C4-2B (cell line): Measurements from ENCODE around the gene CAMTA1.
"Not testable (repeated sequence)": the region's sequence is repeated elsewhere in the genome, so short reads cannot be mapped to it uniquely, and the experiment has no call there.

ENCODE experiments used
- H3K27ac ChIP-seq: fragments of 450-650 bp; 2 replicates; pipeline ENCODE4 v1.5.1; 2017
- ZFX ChIP-seq: fragments of 450-650 bp; IDR thresholded peaks from 2 replicates; pipeline ENCODE4 v1.6.1; 2017
- TF ChIP-seq, protein P1 (sequence below): fragments of 450-650 bp; conservative IDR thresholded peaks from 2 replicates; pipeline ENCODE4 v1.5.1; 2017; ENCODE audit warnings: mild to moderate bottlenecking

The CAMTA1 gene

DNA sequence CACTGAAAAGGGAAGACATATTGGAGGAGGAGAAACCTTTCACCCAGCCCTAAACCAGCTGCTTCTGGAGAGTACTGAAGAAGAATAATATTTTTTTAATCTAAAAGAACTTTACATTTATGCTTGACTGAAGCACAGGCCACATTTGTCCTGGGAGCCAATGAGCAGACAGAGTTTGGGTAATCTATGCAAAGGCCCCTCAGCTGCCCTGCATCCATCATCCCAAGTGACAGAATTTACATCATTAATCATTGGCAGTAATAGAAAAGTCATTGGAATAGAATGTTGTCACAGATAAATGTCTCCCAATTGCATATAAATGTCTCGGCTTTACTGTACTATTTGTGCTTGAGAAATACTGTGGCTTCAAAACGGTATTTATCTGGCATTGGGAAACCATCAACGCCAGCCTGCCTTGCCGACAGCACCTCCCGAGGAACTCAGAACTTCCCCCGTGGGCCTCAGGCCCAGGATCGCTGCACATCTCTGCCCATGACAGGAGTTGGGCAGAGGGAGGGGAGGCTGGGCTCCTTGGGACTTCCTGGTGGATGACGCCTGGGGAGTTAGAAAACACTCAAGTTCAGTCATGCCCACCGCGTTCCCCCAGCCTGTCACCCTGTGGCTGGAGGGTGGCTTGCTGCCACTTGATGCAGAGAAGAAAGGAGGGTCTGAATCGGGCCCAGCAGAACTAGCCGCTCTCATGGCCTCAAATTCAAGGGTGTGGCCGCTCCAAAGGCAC lies 133.1 kb downstream of the CAMTA1 start:
- no peak overlapping the region for H3K27ac ChIP-seq
- no peak for TF ChIP-seq ZFX
- TF ChIP-seq, protein P1, sequence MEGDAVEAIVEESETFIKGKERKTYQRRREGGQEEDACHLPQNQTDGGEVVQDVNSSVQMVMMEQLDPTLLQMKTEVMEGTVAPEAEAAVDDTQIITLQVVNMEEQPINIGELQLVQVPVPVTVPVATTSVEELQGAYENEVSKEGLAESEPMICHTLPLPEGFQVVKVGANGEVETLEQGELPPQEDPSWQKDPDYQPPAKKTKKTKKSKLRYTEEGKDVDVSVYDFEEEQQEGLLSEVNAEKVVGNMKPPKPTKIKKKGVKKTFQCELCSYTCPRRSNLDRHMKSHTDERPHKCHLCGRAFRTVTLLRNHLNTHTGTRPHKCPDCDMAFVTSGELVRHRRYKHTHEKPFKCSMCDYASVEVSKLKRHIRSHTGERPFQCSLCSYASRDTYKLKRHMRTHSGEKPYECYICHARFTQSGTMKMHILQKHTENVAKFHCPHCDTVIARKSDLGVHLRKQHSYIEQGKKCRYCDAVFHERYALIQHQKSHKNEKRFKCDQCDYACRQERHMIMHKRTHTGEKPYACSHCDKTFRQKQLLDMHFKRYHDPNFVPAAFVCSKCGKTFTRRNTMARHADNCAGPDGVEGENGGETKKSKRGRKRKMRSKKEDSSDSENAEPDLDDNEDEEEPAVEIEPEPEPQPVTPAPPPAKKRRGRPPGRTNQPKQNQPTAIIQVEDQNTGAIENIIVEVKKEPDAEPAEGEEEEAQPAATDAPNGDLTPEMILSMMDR, result no peak

DNA sequence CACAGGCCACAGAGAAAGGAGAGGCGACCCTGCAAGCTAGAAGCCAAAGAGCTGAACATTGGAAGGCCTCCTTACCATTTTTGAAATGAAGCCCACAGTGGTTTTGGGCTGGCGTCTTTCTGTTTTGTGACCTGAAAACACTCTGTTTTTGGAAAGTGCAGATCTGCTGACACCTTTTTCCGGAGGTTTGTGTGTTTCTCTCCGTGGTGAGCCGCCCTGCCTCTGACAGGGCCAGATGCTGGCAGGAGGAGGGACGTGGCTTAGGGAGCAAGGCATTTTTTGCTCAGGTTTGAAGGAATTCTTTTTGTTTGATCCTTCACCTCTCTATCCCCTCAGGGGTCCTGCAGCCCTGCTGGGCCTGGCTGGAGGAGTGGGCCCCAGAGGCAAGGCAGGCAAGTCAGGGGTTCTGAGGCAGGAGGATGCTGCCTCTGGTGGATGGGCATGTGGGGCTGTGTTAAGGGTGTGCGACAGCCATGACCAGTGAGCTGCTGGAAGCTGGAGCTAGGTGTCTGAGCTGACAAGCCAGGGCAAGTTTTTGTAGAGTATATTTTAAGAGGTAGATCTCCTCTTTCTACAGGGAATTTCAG lies 133.8 kb downstream of the CAMTA1 start:
- H3K27ac ChIP-seq, result no peak overlapping the region
- TF ChIP-seq ZFX, result no peak
- TF ChIP-seq, protein P1, result no peak

DNA sequence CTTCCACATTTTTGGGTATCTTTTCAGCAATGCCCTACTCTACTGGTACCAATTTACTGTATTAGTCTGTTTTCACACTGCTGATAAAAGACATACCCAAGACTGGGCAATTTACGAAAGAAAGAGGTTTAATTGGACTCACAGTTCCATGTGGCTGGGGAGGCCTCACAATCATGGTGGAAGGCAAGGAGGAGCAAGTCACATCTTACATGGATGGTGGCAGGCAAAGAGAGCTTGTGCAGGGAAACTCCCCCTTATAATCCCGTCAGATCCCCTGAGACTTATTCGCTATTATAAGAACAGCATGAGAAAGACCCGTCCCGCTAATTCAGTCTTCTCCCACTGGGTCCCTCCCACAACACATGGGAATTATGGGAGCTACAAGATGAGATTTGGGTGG lies 136.3 kb downstream of the CAMTA1 start:
- not testable (repeated sequence) for H3K27ac ChIP-seq

DNA sequence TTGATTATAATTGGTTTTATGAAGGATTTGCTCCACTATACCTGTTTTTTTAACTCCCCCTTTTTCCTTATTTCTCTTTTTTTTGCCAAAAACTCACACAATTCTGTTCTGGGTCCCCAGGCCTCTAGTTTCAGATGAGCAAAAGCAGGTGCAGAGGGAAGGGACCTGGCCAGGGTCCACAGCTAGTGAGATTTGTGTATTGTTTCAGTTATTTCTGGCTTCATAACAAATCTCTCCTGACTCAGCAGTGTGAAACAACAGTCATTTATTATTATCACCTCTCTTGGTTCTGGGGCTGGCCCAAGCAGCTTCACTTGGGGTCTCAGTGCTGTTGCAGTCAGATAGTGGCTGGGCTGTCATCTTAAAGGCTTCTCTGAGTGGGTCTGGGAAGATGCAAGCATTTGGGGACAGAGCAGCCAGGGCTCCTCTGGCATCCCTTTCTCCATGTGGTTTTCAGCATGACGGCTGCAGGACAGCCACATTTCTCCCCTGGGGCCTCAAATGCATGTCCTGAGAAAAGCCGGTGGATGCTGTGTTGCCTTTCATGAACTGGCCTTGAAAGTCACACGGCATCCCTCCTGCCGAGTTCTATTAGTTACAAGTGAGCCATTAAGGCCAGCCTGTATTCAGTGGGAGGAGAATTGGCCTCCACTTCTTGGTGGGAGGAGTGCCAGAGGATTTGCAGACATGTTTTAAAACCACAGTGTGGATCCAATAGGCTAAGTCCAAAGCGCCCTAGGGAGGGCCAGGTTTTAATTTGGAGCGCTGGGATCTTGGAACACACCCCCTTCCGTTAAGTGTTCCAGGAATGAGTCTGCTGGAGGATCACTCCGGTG lies 137.1 kb downstream of the CAMTA1 start:
- H3K27ac ChIP-seq, result no peak overlapping the region
- no peak for TF ChIP-seq ZFX
- TF ChIP-seq, protein P1, result no peak

DNA sequence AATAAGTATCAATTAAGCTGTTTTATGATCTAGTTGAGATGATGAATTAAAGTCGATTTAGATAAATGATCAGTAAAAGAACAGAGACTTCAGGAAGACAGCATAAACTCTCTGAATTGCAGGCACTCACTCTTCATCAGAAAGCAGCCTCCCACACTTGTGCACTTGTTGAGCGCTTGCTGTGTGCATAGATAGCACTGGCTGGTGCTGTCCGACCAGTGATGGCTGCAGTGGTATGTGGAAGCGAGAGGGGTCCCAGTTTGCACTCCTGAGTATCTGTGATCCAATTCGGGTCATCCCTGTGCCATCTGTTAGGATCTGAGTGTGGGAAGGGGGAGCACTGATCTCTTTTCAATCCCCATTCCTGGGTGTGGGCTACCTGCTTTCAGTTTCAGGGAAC lies 137.8 kb downstream of the CAMTA1 start:
- TF ChIP-seq, protein P1, result no peak
- TF ChIP-seq ZFX, result no peak
- no peak overlapping the region for H3K27ac ChIP-seq

DNA sequence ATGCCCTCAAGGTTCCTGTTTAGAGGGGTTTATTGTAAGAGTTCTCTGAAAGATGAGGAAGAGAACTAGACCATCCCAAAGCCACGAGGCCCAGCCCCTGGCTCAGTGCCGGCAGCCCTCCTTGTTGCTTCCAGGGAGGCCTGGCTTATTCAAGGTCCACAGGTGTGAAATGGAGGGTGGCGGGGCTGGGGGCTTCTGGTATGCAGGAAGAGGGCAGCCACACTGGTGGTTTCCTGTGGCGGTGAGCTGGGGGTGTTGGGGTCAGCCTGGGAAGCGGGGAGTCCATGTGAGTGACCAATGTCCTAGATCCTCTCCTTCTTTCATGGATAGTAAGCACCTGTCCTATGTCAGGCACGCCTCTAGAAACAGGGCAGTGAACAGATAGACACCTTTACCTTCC lies 138.2 kb downstream of the CAMTA1 start:
- TF ChIP-seq, protein P1, result no peak
- TF ChIP-seq ZFX, result no peak
- H3K27ac ChIP-seq, result no peak overlapping the region

DNA sequence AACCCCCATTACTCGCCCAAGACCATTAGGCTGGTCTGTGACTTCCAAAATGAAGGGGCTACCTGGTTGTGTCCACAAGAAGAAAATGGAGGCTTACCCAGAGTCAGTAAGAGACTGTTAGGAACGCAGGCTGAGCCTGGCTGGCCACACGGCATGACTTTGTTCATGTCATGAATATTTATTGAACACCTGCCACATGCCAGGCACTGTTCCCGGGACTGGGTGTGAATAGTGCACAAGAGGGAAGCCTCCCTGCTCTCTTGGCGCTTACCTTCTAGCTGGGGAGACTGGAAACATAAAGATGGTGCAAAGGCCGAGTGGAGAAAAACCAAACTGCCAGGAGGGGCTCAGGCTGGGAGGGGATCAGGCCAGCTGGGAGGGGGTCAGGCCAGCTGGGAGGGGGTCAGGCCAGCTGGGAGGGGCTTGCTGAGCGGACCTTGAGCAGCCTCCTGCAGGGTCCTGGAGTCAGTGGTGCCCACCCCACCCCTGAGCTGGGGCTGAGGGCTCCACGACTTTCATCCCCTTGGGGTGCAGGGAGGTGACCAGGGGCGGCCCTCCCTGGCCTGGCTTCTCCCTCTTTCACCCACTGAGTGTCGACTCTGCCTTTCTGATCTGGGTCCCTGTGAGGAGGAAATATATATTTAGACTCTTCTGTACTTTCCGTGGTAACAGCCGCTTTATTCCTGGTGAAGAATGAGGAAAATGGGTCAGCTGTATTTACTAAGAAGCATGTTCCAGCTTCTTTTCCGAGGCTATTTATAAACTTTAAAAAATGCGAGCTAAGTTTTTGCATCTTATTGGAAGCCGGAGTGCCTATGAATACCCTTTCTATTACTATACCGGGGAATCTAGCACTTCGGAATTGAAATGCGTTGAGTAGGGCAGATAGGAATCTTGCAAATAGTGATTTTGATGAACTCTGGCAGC lies 139.0 kb downstream of the CAMTA1 start:
- TF ChIP-seq, protein P1, result no peak
- TF ChIP-seq ZFX, result no peak
- H3K27ac ChIP-seq, result no peak overlapping the region
